Thyroid gland (tissue), 4 donors: ENCODE results near the gene TCEAL3.

ENCODE experiments used
- CTCF ChIP-seq, 6 experiments: fragments of 200-600 bp in 3 of 6; fragments of 450-650 bp in 3 of 6; sonication (generic) in 3 of 6; IDR thresholded peaks; one replicate each; pipeline ENCODE4 v1.5.1; 2016 to 2019; ENCODE audit warnings: antibody characterized with exemption in 6 of 6, mild to moderate bottlenecking in 2 of 6, inconsistent platforms in 1 of 6, moderate library complexity in 1 of 6
- POLR2A ChIP-seq, 2 donors: fragments of 450-650 bp; IDR thresholded peaks; one replicate each; pipeline ENCODE4 v1.6.1; 2017; ENCODE audit warnings: antibody characterized with exemption in 2 of 2, mild to moderate bottlenecking in 2 of 2, moderate library complexity in 1 of 2

GRCh38 chrX:103560256-103560655, 47.5 kb upstream of the TCEAL3 start:
- no peak for TF ChIP-seq CTCF (IDR thresholded peaks at IDR 0.05)
- TF ChIP-seq POLR2A (IDR thresholded peaks at IDR 0.05) = no peak
